C4-2B (cell line): ENCODE results near the gene HOXA7.

ENCODE experiments used
- CTCF ChIP-seq: fragments of 450-650 bp; conservative IDR thresholded peaks from 2 replicates; pipeline ENCODE4 v1.5.1; 2017; ENCODE audit warnings: mild to moderate bottlenecking
- ZFX ChIP-seq: fragments of 450-650 bp; IDR thresholded peaks from 2 replicates; pipeline ENCODE4 v1.6.1; 2017

DNA sequence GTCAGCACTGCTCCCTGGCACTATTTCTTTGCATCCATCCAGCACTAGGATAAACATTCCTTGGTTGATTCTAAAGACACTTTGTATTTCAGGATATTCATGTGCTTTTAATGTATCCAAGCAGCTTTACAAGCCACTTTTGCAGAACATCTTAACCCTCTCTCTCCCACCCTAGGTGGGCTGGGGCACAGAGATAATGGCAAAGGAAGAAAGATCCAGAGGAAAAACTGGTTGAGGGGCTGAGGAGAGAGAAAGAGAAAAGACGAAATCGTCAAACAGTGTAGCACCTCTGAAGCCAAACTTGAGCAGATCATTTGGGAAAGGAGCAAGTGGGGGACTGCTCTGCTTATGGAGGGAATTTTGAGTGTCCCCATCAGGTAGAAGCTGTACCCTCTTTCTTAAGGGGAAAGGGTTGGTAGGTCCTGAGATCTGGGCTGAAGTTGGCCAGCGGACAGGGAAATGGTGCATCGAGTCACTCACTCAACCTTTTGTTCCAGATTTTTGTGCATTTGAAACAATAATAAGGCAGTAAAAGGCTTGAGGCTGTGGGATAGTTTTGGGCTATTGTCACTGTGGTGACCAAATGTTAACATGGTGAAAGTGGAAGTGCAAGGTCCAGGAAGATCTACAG is 47.6 kb upstream of the HOXA7 start:
- TF ChIP-seq CTCF (no peak), ZFX (no peak)
